ENCODE data around the gene TMEM207. TPM values are rescaled to one million over a fixed set of nuclear protein-coding genes. Genes with fewer than 3 reads are reported as not detected.

TMEM207 gene
- total and polyA plus RNA-seq, 2 of the 13 experiments (the other 11 are each of a cell fraction or from before 2014, with no cell fraction given): not detected

DNA sequence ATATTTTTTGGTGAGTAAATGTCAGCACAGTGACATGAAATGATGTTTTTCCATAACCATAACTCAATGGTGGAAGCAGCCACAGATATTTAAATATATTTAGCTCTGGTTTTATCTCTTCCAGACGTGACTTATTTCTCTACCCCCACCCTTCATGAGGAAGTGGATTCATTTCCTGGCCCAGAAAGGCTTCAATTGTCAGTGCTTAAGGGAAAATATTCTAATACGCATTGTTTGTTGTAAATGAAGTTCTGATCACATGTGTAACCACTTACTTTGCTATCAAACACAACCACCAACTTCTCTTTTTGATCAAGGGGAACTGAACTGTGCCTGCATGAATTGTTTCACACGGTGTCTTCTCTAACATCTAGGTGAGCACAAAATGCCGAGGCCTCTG is 47.7 kb downstream of the TMEM207 start:
- TF ChIP-seq ZNF616 (CRISPR knock-in tag; IDR thresholded peaks at IDR 0.05; ENCODE audit: low read depth) (no peak), PHF8 (CRISPR knock-in tag; IDR thresholded peaks at IDR 0.05) (no peak), XRCC5 (optimal IDR thresholded peaks at IDR 0.05; ENCODE audit: low read length) (no peak)
- TF ChIP-seq, protein P1, sequence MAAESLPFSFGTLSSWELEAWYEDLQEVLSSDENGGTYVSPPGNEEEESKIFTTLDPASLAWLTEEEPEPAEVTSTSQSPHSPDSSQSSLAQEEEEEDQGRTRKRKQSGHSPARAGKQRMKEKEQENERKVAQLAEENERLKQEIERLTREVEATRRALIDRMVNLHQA (CRISPR knock-in tag; IDR thresholded peaks at IDR 0.05): no peak
- Histone ChIP-seq H3K9me3 (ENCODE audit: low read length) (no peaks in the 10 kb centered on the region), H3K27me3 (ENCODE audit: control insufficient read depth in 1 of 2, insufficient read depth in 2 of 2, low read length in 2 of 2) (no peaks in the 10 kb centered on the region), H3K79me2 (ENCODE audit: insufficient read depth, low read length) (no peaks in the 10 kb centered on the region), H3K27ac (ENCODE audit: extremely low read length, insufficient read depth, low read length) (no peak overlapping the region), H3K4me3 (replicated peaks in 1 of 3; ENCODE audit: insufficient read depth in 1 of 3, low read depth in 2 of 3, low read length in 3 of 3) (no peak overlapping the region), H3K4me2 (ENCODE audit: low read depth, low read length) (no peak overlapping the region), H3K4me1 (ENCODE audit: insufficient read depth, low read length) (no peaks in the 10 kb centered on the region), H2AFZ (ENCODE audit: low read length) (no peak overlapping the region), H3K9ac (ENCODE audit: insufficient read depth, low read depth, low read length) (no peak overlapping the region), H4K20me1 (ENCODE audit: insufficient read depth, low read length) (no peaks in the 10 kb centered on the region), H3K36me3 (replicated peaks in 1 of 2; ENCODE audit: control insufficient read depth in 1 of 2, insufficient read depth in 2 of 2, low read length in 2 of 2) (no peaks in the 10 kb centered on the region)
- intact Hi-C loops (cut with micrococcal nuclease; ENCODE audit: unreplicated experiment) (no loop called here), in situ Hi-C loops (cut with HindIII; ENCODE audit: extremely low pct_ligation_motif_present, low pct_unique_long_range_greater_than_20kb) (loop anchor here (25.0 kb wide), 1 partner anchor 440 kb away; no protein-coding TSS in a partner anchor)
- DNase-seq (ENCODE audit: low spot score): no peak
- CTCF ChIA-PET (ENCODE audit: low intra/inter-chr PET ratio, low total read pairs): no interaction called here
- WGBS (ENCODE audit: low lambda C conversion rate): 35% methylated on average over 4 of the region's 4 CpGs
- FAIRE-seq: no peak
- no peak for ATAC-seq
- POLR2A ChIA-PET: no interaction called here
- no TSS peak for BruUV-seq (replicated peaks)

GRCh38 chr3:190399677-190400076 is 50.0 kb downstream of the TMEM207 start:
- Histone ChIP-seq H3K27me3 (ENCODE audit: control insufficient read depth in 1 of 2, insufficient read depth in 2 of 2, low read length in 2 of 2) (no peaks in the 10 kb centered on the region), H3K9me3 (ENCODE audit: low read length) (no peaks in the 10 kb centered on the region), H3K36me3 (replicated peaks in 1 of 2; ENCODE audit: control insufficient read depth in 1 of 2, insufficient read depth in 2 of 2, low read length in 2 of 2) (no peaks in the 10 kb centered on the region), H2AFZ (ENCODE audit: low read length) (no peak overlapping the region), H3K4me3 (replicated peaks in 1 of 3; ENCODE audit: insufficient read depth in 1 of 3, low read depth in 2 of 3, low read length in 3 of 3) (no peak overlapping the region), H3K27ac (ENCODE audit: extremely low read length, insufficient read depth, low read length) (no peak overlapping the region), H3K9ac (ENCODE audit: insufficient read depth, low read depth, low read length) (no peak overlapping the region), H3K4me1 (ENCODE audit: insufficient read depth, low read length) (no peaks in the 10 kb centered on the region), H3K79me2 (ENCODE audit: insufficient read depth, low read length) (no peaks in the 10 kb centered on the region), H3K4me2 (ENCODE audit: low read depth, low read length) (no peak overlapping the region), H4K20me1 (ENCODE audit: insufficient read depth, low read length) (no peaks in the 10 kb centered on the region)
- intact Hi-C loops (cut with micrococcal nuclease; ENCODE audit: unreplicated experiment): no loop called here
- TF ChIP-seq ZNF550 (CRISPR knock-in tag; IDR thresholded peaks at IDR 0.05; ENCODE audit: borderline replicate concordance) (no peak), STAG1 (CRISPR knock-in tag; IDR thresholded peaks at IDR 0.05) (peak; percentile 55), ZSCAN21 (CRISPR knock-in tag; IDR thresholded peaks at IDR 0.05; ENCODE audit: borderline replicate concordance) (no peak), CTCF (CRISPR knock-in tag; IDR thresholded peaks at IDR 0.05) (peak; percentile 52)
- CTCF ChIA-PET (ENCODE audit: low intra/inter-chr PET ratio, low total read pairs): no interaction called here
- WGBS (ENCODE audit: low lambda C conversion rate): 65% methylated on average over 4 of the region's 8 CpGs
- in situ Hi-C loops (cut with HindIII; ENCODE audit: extremely low pct_ligation_motif_present, low pct_unique_long_range_greater_than_20kb): loop anchor here (25.0 kb wide), 1 partner anchor 437 kb away; no protein-coding TSS in a partner anchor
- BruUV-seq (replicated peaks): no TSS peak
- peak; percentile 57; the same call in 2 of the 3 replicates for ATAC-seq
- POLR2A ChIA-PET: no interaction called here
- peak; percentile 10 for DNase-seq (ENCODE audit: low spot score)
- FAIRE-seq: no peak
